OCI-LY3 (cell line): ENCODE results near the gene KIF23.

Experiments used
- H2AFZ ChIP-seq: fragments of 200-600, 300-600 bp; shearing (Covaris generic); 2 replicates; pipeline ENCODE4 v1.6.0; 2014; ENCODE audit warnings: antibody characterized with exemption, low read depth, low read length
- H3K27ac ChIP-seq: fragments of 200-600, 300-600 bp; sonication (generic); 2 replicates; pipeline ENCODE4 v1.5.1; 2014; ENCODE audit warnings: mild to moderate bottlenecking, low read length, moderate library complexity, mixed read lengths
- H3K27me3 ChIP-seq: fragments of 200-600, 300-600 bp; sonication (generic); 2 replicates; pipeline ENCODE4 v1.6.1; 2014; ENCODE audit warnings: low read depth, low read length, mixed read lengths
- H3K36me3 ChIP-seq: fragments of 200-600, 300-600 bp; sonication (generic); replicated peaks from 2 replicates; pipeline ENCODE3; 2014; ENCODE audit warnings: low read depth, low read length, mixed read lengths
- H3K4me1 ChIP-seq: fragments of 300-600, 200-600 bp; sonication (generic); 2 replicates; pipeline ENCODE4 v1.6.1; 2014; ENCODE audit warnings: low read length, mixed read lengths
- H3K4me2 ChIP-seq: fragments of 200-600, 300-600 bp; sonication (generic); 2 replicates; pipeline ENCODE4 v1.6.1; 2014; ENCODE audit warnings: low read length, mixed read lengths
- H3K4me3 ChIP-seq: fragments of 300-600, 200-600 bp; sonication (generic); 2 replicates; pipeline ENCODE4 v1.5.1; 2014; ENCODE audit warnings: antibody characterized with exemption, mild to moderate bottlenecking, low read length, moderate library complexity
- H3K79me2 ChIP-seq: fragments of 300-600, 200-600 bp; shearing (Covaris generic); 2 replicates; pipeline ENCODE4 v1.6.1; 2014; ENCODE audit warnings: mild to moderate bottlenecking, low read length, mixed read lengths
- H3K9ac ChIP-seq: fragments of 300-600, 200-600 bp; shearing (Covaris generic); 2 replicates; pipeline ENCODE4 v1.6.0; 2014; ENCODE audit warnings: mild to moderate bottlenecking, low read length, moderate library complexity
- H3K9me3 ChIP-seq: fragments of 200-600, 300-600 bp; shearing (Covaris generic); 2 replicates; pipeline ENCODE4 v1.6.1; 2014; ENCODE audit warnings: low read length, mixed read lengths; ENCODE audit not compliant: insufficient read depth
- H4K20me1 ChIP-seq: fragments of 200-600, 300-600 bp; sonication (generic); 2 replicates; pipeline ENCODE4 v1.6.1; 2016; ENCODE audit warnings: low read length, mixed read lengths; ENCODE audit not compliant: insufficient read depth
- EZH2phosphoT487 ChIP-seq: fragments of 200-600 bp; shearing (Covaris generic); IDR thresholded peaks from 2 replicates; pipeline ENCODE4 v1.6.1; 2018; ENCODE audit warnings: antibody characterized with exemption, mixed run types, low read depth
- TF ChIP-seq, protein P1 (sequence below): fragments of 200-600, 300-600 bp; sonication (generic); IDR thresholded peaks from 2 replicates; pipeline ENCODE4 v1.5.1; 2014; ENCODE audit warnings: antibody characterized with exemption, low read length, low read depth

Gene KIF23

GRCh38 chr15:69463182-69463756 is 49.1 kb downstream of the KIF23 start:
- H3K27ac ChIP-seq = peak overlapping the region; percentile 17; the same call in 1 of the 2 replicates
- H4K20me1 ChIP-seq = no peaks in the 10 kb centered on the region
- H3K9me3 ChIP-seq = no peaks in the 10 kb centered on the region

GRCh38 chr15:69465253-69465652 is 51.1 kb downstream of the KIF23 start:
- Histone ChIP-seq H3K27me3 (no peaks in the 10 kb centered on the region), H3K27ac (no peak overlapping the region), H3K36me3 (no peaks in the 10 kb centered on the region), H3K4me2 (no peak overlapping the region), H3K4me3 (no peak overlapping the region), H3K9me3 (no peaks in the 10 kb centered on the region), H2AFZ (no peak overlapping the region), H3K9ac (no peak overlapping the region), H4K20me1 (no peaks in the 10 kb centered on the region), H3K79me2 (no peaks in the 10 kb centered on the region), H3K4me1 (peaks cover 40% of the 10 kb centered on the region)
- TF ChIP-seq, protein P1, sequence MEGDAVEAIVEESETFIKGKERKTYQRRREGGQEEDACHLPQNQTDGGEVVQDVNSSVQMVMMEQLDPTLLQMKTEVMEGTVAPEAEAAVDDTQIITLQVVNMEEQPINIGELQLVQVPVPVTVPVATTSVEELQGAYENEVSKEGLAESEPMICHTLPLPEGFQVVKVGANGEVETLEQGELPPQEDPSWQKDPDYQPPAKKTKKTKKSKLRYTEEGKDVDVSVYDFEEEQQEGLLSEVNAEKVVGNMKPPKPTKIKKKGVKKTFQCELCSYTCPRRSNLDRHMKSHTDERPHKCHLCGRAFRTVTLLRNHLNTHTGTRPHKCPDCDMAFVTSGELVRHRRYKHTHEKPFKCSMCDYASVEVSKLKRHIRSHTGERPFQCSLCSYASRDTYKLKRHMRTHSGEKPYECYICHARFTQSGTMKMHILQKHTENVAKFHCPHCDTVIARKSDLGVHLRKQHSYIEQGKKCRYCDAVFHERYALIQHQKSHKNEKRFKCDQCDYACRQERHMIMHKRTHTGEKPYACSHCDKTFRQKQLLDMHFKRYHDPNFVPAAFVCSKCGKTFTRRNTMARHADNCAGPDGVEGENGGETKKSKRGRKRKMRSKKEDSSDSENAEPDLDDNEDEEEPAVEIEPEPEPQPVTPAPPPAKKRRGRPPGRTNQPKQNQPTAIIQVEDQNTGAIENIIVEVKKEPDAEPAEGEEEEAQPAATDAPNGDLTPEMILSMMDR = no peak
- TF ChIP-seq EZH2phosphoT487 = no peak

More at GRCh38 chr15:69463182-69463756, 49.1 kb downstream of the KIF23 start:
- no peaks in the 10 kb centered on the region for H3K79me2 ChIP-seq
- H3K27me3 ChIP-seq = no peaks in the 10 kb centered on the region
- H3K36me3 ChIP-seq = no peaks in the 10 kb centered on the region
- peak overlapping the region; percentile 83 for H3K9ac ChIP-seq
- H2AFZ ChIP-seq = peak overlapping the region; percentile 95
- H3K4me3 ChIP-seq = peak overlapping the region; percentile 84
- TF ChIP-seq EZH2phosphoT487 = no peak
- TF ChIP-seq, protein P1 = no peak
- peaks cover 28% of the 10 kb centered on the region for H3K4me1 ChIP-seq
- peak overlapping the region; percentile 83 for H3K4me2 ChIP-seq

GRCh38 chr15:69466733-69467132 is 52.6 kb downstream of the KIF23 start:
- H3K79me2 ChIP-seq = no peaks in the 10 kb centered on the region
- no peaks in the 10 kb centered on the region for H3K9me3 ChIP-seq
- H3K4me2 ChIP-seq = no peak overlapping the region
- H2AFZ ChIP-seq = no peak overlapping the region
- H3K27ac ChIP-seq = no peak overlapping the region
- TF ChIP-seq EZH2phosphoT487 = no peak
- TF ChIP-seq, protein P1 = no peak
- no peak overlapping the region for H3K4me3 ChIP-seq
- H3K4me1 ChIP-seq = peaks cover 40% of the 10 kb centered on the region
- H3K9ac ChIP-seq = no peak overlapping the region
- H3K36me3 ChIP-seq = no peaks in the 10 kb centered on the region
- H3K27me3 ChIP-seq = no peaks in the 10 kb centered on the region
- no peaks in the 10 kb centered on the region for H4K20me1 ChIP-seq

- Histone ChIP-seq H2AFZ (peak overlapping the region; percentile 75), H3K9ac (peak overlapping the region; percentile 20; the same call in 1 of the 2 replicates), H3K79me2 (no peaks in the 10 kb centered on the region), H3K4me2 (peak overlapping the region; percentile 64), H3K4me1 (peaks cover 35% of the 10 kb centered on the region), H3K27ac (peak overlapping the region; percentile 66), H3K4me3 (peak overlapping the region; percentile 31), H3K9me3 (no peaks in the 10 kb centered on the region), H4K20me1 (no peaks in the 10 kb centered on the region), H3K36me3 (no peaks in the 10 kb centered on the region), H3K27me3 (no peaks in the 10 kb centered on the region)
- no peak for TF ChIP-seq EZH2phosphoT487
Measured at GRCh38 chr15:69467636-69468035, 53.5 kb downstream of the KIF23 start.
